NCI-H2171 (cell line): ENCODE measurements around the gene GEMIN7.
A peak's percentile ranks its signal among the peaks of the same experiment; 100 is the strongest.
"Not testable (repeated sequence)": the region's sequence is repeated elsewhere in the genome, so short reads cannot be mapped to it uniquely, and the experiment has no call there.

ENCODE experiments used
- DNase-seq: peaks from one replicate; lab custom pipeline; 2025; lab: John Stamatoyannopoulos, UW

Gene GEMIN7

GRCh38 chr19:45104658-45105349, 25.7 kb downstream of the GEMIN7 start:
- DNase-seq = no peak

- DNase-seq = not testable (repeated sequence)
These were observed 27.3 kb downstream of the GEMIN7 start for GRCh38 chr19:45106363-45106762.

- DNase-seq = no peak
These were observed 28.6 kb downstream of the GEMIN7 start for GRCh38 chr19:45107621-45108150.

- DNase-seq = no peak
These were observed 31.8 kb downstream of the GEMIN7 start for GRCh38 chr19:45110851-45111266.

- DNase-seq = no peak
These were observed 33.2 kb downstream of the GEMIN7 start for GRCh38 chr19:45112111-45112827.

- DNase-seq = peak; percentile 49
These were observed 34.6 kb downstream of the GEMIN7 start for GRCh38 chr19:45113628-45114027.

- DNase-seq = peak; percentile 78
These were observed 35.1 kb downstream of the GEMIN7 start for GRCh38 chr19:45114116-45114515.

- peak; percentile 93 for DNase-seq
These were observed 37.0 kb downstream of the GEMIN7 start for GRCh38 chr19:45115809-45116615.

GRCh38 chr19:45117167-45117594, 38.1 kb downstream of the GEMIN7 start:
- peak; percentile 58 for DNase-seq

- DNase-seq = no peak
These were observed 38.6 kb downstream of the GEMIN7 start for GRCh38 chr19:45117671-45118070.

- no peak for DNase-seq
These were observed 39.0 kb downstream of the GEMIN7 start for GRCh38 chr19:45118106-45118505.

- peak; percentile 66 for DNase-seq
These were observed 39.7 kb downstream of the GEMIN7 start for GRCh38 chr19:45118591-45119355.

GRCh38 chr19:45119582-45119981, 40.5 kb downstream of the GEMIN7 start:
- no peak for DNase-seq

GRCh38 chr19:45121827-45122345, 42.8 kb downstream of the GEMIN7 start:
- no peak for DNase-seq

GRCh38 chr19:45122832-45123231, 43.8 kb downstream of the GEMIN7 start:
- DNase-seq = no peak

- DNase-seq = no peak
These were observed 44.4 kb downstream of the GEMIN7 start for GRCh38 chr19:45123440-45123850.

GRCh38 chr19:45124021-45124420, 45.0 kb downstream of the GEMIN7 start:
- DNase-seq = no peak

GRCh38 chr19:45125360-45125759, 46.3 kb downstream of the GEMIN7 start:
- no peak for DNase-seq

GRCh38 chr19:45125975-45126493, 47.0 kb downstream of the GEMIN7 start:
- DNase-seq = no peak

GRCh38 chr19:45126654-45127053, 47.6 kb downstream of the GEMIN7 start:
- DNase-seq = no peak

- DNase-seq = no peak
These were observed 49.1 kb downstream of the GEMIN7 start for GRCh38 chr19:45128146-45128545.
